ENCODE measurements around the gene FMNL2.

Gene FMNL2

DNA sequence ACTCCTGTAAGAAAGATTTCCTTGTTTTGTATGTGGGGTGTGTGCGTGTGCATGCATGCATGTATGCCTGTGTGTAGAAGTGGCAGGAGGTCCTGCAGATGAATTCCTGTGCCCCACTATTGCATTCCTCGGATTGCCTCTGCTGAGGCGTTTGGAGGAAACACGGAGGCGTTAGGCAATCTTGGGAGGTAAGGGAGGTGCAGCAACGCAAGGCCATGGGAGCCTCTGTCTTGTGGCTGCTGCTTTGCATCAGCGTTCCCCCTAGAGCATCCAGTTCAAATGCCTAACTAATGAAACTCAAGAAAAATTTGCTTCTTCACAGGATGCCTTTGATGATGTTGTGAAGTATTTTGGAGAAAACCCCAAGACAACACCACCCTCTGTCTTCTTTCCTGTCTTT lies 302.3 kb downstream of the FMNL2 start:
- no peak for DNase-seq (ENCODE audit: low read depth)
- TF ChIP-seq, protein P1, sequence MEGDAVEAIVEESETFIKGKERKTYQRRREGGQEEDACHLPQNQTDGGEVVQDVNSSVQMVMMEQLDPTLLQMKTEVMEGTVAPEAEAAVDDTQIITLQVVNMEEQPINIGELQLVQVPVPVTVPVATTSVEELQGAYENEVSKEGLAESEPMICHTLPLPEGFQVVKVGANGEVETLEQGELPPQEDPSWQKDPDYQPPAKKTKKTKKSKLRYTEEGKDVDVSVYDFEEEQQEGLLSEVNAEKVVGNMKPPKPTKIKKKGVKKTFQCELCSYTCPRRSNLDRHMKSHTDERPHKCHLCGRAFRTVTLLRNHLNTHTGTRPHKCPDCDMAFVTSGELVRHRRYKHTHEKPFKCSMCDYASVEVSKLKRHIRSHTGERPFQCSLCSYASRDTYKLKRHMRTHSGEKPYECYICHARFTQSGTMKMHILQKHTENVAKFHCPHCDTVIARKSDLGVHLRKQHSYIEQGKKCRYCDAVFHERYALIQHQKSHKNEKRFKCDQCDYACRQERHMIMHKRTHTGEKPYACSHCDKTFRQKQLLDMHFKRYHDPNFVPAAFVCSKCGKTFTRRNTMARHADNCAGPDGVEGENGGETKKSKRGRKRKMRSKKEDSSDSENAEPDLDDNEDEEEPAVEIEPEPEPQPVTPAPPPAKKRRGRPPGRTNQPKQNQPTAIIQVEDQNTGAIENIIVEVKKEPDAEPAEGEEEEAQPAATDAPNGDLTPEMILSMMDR (IDR thresholded peaks at IDR 0.05; ENCODE audit: low read depth, low read length, missing control alignments), result no peak
- no peak overlapping the region for H3K4me3 ChIP-seq (ENCODE audit: low read depth, low read length)
- in situ Hi-C loops (cut with HindIII; ENCODE audit: low sequenced_read_pairs), result no loop called here

DNA sequence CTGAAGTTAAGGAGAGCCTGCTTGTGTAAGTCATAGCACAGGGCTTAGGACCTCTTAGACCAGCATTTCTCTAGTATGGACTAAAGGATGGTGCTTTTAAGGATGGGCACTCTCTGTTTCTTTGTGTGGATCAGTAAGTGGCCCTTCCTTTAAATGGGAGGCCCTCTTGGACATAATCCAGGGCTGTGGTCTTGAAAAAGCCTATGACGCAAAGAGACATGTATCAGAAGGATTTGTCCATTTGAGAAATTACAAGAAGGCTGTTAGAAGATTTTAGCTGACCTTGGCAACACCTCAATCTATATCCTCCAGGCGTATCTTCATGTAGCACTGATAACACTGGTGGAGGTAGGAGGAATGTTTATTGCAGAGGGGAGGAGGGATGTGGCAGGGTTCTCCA lies 303.1 kb downstream of the FMNL2 start:
- in situ Hi-C loops (cut with HindIII; ENCODE audit: low sequenced_read_pairs), result no loop called here
- no peak for DNase-seq (ENCODE audit: low read depth)

DNA sequence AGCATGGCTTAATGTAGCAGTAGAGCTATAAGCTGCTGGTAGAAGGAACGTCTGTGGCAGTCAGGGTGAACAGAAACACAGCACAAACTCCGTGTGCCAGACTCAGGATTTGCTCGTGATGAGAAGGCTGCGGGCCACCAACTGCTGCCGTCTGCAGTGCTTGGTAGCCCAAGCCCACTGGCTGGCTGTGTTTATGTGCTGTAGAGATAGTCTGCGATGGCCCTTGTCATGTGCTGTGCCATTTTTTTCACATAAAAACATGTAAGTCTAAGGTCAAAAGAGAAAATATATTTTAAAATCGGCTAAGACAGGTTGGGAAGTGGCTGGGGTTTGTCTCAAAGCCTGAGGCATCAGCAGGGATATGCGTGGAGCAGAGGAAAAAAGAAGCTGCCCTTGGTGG lies 303.6 kb downstream of the FMNL2 start:
- TF ChIP-seq, protein P1 (IDR thresholded peaks at IDR 0.05; ENCODE audit: low read depth, low read length, missing control alignments), result no peak
- DNase-seq (ENCODE audit: low read depth), result no peak
- in situ Hi-C loops (cut with HindIII; ENCODE audit: low sequenced_read_pairs), result no loop called here
- no peak overlapping the region for H3K4me3 ChIP-seq (ENCODE audit: low read depth, low read length)

More for the DNA sequence above, 303.1 kb downstream of the FMNL2 start:
- TF ChIP-seq, protein P1 (IDR thresholded peaks at IDR 0.05; ENCODE audit: low read depth, low read length, missing control alignments), result no peak
- H3K4me3 ChIP-seq (ENCODE audit: low read depth, low read length), result no peak overlapping the region

DNA sequence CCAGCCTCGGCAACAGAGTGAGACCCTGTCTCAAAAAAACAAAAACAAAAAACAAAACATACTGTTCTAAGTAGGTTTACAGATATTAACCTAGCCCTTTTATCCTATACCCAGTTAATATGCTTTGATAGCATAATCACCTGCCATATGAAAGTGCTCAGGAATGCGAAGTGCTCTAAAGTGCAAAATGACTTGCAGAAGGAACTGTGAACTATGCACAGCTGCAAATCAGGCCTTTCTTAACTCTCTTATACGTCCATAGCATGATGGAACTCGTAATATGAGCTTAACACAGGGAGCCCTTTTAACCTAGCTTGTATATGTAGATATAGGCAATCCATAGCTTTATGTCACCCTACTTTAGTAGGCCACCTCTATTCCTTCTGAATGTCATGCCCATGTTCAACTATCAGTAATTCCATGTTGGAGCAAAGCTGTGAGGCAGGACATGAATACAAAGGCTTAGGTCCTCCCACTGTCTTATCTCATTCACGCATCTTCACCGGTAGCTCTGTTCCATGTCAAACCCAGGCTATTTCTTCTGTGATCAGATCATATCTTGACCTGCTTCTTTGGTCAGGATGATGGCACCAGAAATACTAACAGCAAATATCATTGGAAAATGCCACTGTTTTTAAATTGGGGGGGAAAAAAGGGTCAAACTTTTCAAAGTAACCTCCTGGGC lies 309.4 kb downstream of the FMNL2 start:
- DNase-seq (ENCODE audit: low read depth), result no peak
- no peak overlapping the region for H3K4me3 ChIP-seq (ENCODE audit: low read depth, low read length)
- in situ Hi-C loops (cut with HindIII; ENCODE audit: low sequenced_read_pairs), result no loop called here
- TF ChIP-seq, protein P1 (IDR thresholded peaks at IDR 0.05; ENCODE audit: low read depth, low read length, missing control alignments), result no peak

DNA sequence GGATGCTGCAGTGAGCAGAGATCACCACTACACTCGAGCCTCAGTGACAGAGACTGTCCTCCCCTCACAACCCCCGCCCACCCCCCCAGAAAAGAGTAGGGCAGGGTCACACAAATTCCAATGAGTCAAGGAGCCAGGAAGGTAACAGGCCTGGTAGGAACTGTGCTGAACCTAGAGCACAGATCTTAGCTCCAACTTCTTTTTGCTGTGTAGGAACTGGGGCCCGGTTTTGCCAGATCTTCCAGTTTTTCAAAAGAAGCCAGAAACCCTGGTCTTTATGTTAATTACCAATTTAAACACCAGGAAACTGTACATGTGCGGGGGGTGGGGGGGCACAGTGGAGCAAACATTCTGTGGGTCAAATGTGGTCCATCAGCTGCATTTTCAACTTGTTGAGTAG lies 311.3 kb downstream of the FMNL2 start:
- in situ Hi-C loops (cut with HindIII; ENCODE audit: low sequenced_read_pairs), result no loop called here
- H3K4me3 ChIP-seq (ENCODE audit: low read depth, low read length), result no peak overlapping the region
- TF ChIP-seq, protein P1 (IDR thresholded peaks at IDR 0.05; ENCODE audit: low read depth, low read length, missing control alignments), result no peak
- no peak for DNase-seq (ENCODE audit: low read depth)

DNA sequence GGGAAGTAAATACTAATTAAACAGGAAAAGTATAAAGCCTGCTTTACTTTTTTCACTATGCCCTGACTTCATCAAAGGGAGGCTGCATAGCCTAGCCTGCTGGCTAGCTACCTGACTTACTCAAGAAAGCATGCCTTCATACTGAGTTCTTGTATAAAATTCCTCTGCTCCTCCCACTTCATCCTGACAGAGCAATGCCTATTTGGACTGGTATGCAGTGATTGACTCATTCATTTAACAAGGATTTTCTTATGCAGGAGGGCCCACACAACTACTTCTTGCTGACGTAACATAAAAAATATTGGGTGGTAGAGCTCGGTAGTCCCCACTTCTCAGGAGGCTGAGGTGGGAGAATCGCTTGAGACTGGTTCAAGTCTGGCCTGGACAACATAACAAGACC lies 311.8 kb downstream of the FMNL2 start:
- H3K4me3 ChIP-seq (ENCODE audit: low read depth, low read length), result no peak overlapping the region
- TF ChIP-seq, protein P1 (IDR thresholded peaks at IDR 0.05; ENCODE audit: low read depth, low read length, missing control alignments), result no peak
- in situ Hi-C loops (cut with HindIII; ENCODE audit: low sequenced_read_pairs), result no loop called here
- DNase-seq (ENCODE audit: low read depth), result peak; percentile 34
